Suprapubic skin (tissue), 4 donors: Measurements from ENCODE around the gene MAPRE2. TPM values are rescaled to one million over a fixed set of nuclear protein-coding genes. Genes with fewer than 3 reads are reported as not detected.

Experiments
- DNase-seq, 2 donors: peaks; one replicate each; pipeline ENCODE4 v3.0.0-alpha.2; 2019; ENCODE audit warnings: low spot score in 2 of 2
- H3K27ac ChIP-seq: fragments of 200-600 bp; sonication (generic); one replicate; pipeline ENCODE4 v1.5.1; 2019
- H3K27me3 ChIP-seq: fragments of 200-600 bp; sonication (generic); one replicate; pipeline ENCODE4 v1.5.1; 2019
- H3K36me3 ChIP-seq: fragments of 200-600 bp; sonication (generic); one replicate; pipeline ENCODE4 v1.5.1; 2019
- H3K4me1 ChIP-seq: fragments of 200-600 bp; sonication (generic); one replicate; pipeline ENCODE4 v1.5.1; 2019
- H3K4me3 ChIP-seq: fragments of 200-600 bp; sonication (generic); one replicate; pipeline ENCODE4 v1.5.1; 2019; ENCODE audit warnings: mild to moderate bottlenecking
- H3K9me3 ChIP-seq: fragments of 200-600 bp; sonication (generic); one replicate; pipeline ENCODE4 v1.5.1; 2019
- CTCF ChIP-seq, 2 donors: fragments of 200-600 bp in 1 of 2; fragments of 450-650 bp in 1 of 2; sonication (generic) in 1 of 2; IDR thresholded peaks; one replicate each; pipeline ENCODE4 v1.5.1; 2016 to 2019; ENCODE audit warnings: antibody characterized with exemption in 2 of 2, mild to moderate bottlenecking in 1 of 2, moderate library complexity in 1 of 2
- EP300 ChIP-seq: sonication (generic); formaldehyde crosslinking; IDR thresholded peaks from one replicate; pipeline ENCODE4 v1.6.1; 2017; ENCODE audit warnings: antibody characterized with exemption
- POLR2A ChIP-seq, 2 donors: fragments of 450-650 bp; IDR thresholded peaks; one replicate each; pipeline ENCODE4 v1.6.1; 2017; ENCODE audit warnings: antibody characterized with exemption in 2 of 2, mild to moderate bottlenecking in 2 of 2, moderate library complexity in 2 of 2
- POLR2AphosphoS5 ChIP-seq, 3 donors: sonication (generic); formaldehyde crosslinking; IDR thresholded peaks; one replicate each; pipeline ENCODE4 v1.6.1; 2017; ENCODE audit warnings: antibody characterized with exemption in 3 of 3
- WGBS: methylation state at CpG from one replicate; pipeline ENCODE4 v1.1.5; 2018; 5-methylcytosine and 5-hydroxymethylcytosine counted together
- total RNA-seq, 4 donors: library from RNA; depleted of rRNA; stranded (reverse); fragments of >200 nt; gene quantifications; one replicate each; pipeline ENCODE4 v1.1.0, GENCODE V29; 2016

The MAPRE2 gene
- total RNA-seq, 4 donors from 2014 or later, result 29.9 to 51.2 (median 37.2) TPM

GRCh38 chr18:35172451-35173035 lies 131.3 kb downstream of the MAPRE2 start:
- H3K27ac ChIP-seq, result no peak overlapping the region
- peaks cover 10% of the 10 kb centered on the region for H3K4me1 ChIP-seq
- H3K4me3 ChIP-seq, result no peak overlapping the region
- DNase-seq, result no peak
- no peaks in the 10 kb centered on the region for H3K27me3 ChIP-seq
- no peak for TF ChIP-seq POLR2A (IDR thresholded peaks at IDR 0.05)
- no peak for TF ChIP-seq POLR2AphosphoS5 (IDR thresholded peaks at IDR 0.05)
- no peak for TF ChIP-seq EP300
- no peak for TF ChIP-seq CTCF (IDR thresholded peaks at IDR 0.05)
- 73% methylated on average over 2 of the region's 2 CpGs for WGBS
- no peaks in the 10 kb centered on the region for H3K36me3 ChIP-seq
- H3K9me3 ChIP-seq, result no peaks in the 10 kb centered on the region

GRCh38 chr18:35174093-35174731 lies 133.0 kb downstream of the MAPRE2 start:
- H3K4me3 ChIP-seq, result no peak overlapping the region
- H3K27me3 ChIP-seq, result no peaks in the 10 kb centered on the region
- H3K9me3 ChIP-seq, result no peaks in the 10 kb centered on the region
- 35% methylated on average over 5 of the region's 5 CpGs for WGBS
- peaks cover 10% of the 10 kb centered on the region for H3K4me1 ChIP-seq
- TF ChIP-seq CTCF (IDR thresholded peaks at IDR 0.05) (no peak), POLR2AphosphoS5 (IDR thresholded peaks at IDR 0.05) (no peak)
- no peak overlapping the region for H3K27ac ChIP-seq
- H3K36me3 ChIP-seq, result no peaks in the 10 kb centered on the region
- no peak for DNase-seq

DNA sequence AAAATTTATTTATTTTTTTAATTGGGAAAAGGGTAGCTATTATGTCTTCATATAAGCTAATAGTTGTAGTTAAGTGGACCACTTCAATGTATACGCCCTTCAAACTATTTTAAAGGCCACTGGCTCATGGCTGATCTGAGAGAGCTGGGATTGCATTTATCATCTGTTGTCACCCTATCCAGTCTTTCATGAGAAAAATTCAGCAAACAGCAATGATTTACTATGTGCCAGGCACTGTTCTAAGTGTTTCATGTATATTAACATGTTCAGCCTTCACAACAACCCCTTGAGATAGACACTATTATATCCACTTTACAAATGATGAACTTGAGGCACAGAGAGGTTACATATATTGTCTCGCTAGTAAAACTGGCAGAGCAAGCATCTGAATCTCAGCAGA lies 133.5 kb downstream of the MAPRE2 start:
- 86% methylated on average over 2 of the region's 2 CpGs for WGBS
- no peaks in the 10 kb centered on the region for H3K27me3 ChIP-seq
- TF ChIP-seq POLR2AphosphoS5 (IDR thresholded peaks at IDR 0.05), result no peak
- no peak for TF ChIP-seq EP300
- no peak for TF ChIP-seq POLR2A (IDR thresholded peaks at IDR 0.05)
- TF ChIP-seq CTCF (IDR thresholded peaks at IDR 0.05), result no peak
- H3K4me1 ChIP-seq, result peaks cover 10% of the 10 kb centered on the region
- no peak overlapping the region for H3K27ac ChIP-seq
- no peaks in the 10 kb centered on the region for H3K9me3 ChIP-seq
- no peak for DNase-seq
- H3K4me3 ChIP-seq, result no peak overlapping the region
- no peaks in the 10 kb centered on the region for H3K36me3 ChIP-seq

DNA sequence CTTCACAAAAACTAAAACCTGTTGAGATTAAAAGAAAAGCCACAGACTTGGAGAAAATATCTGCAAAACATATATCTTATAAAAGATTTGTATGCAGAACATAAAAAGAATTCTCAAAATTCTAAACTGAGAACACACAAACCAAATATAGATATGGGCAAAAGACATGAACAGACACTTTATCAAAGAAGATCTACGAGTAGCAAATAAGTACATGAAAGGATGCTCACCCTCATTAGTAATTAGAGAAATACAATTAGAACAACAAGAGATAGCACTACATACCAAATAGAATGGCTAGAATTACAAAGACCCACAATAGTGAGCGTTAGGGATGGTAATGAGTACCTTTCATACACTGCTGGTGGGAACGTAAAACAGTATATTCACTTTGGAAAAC lies 135.7 kb downstream of the MAPRE2 start:
- no peaks in the 10 kb centered on the region for H3K27me3 ChIP-seq
- H3K9me3 ChIP-seq, result no peaks in the 10 kb centered on the region
- no peaks in the 10 kb centered on the region for H3K36me3 ChIP-seq
- no peak overlapping the region for H3K4me3 ChIP-seq
- 91% methylated on average over 3 of the region's 3 CpGs for WGBS
- H3K27ac ChIP-seq, result no peak overlapping the region
- TF ChIP-seq POLR2A (IDR thresholded peaks at IDR 0.05) (no peak), EP300 (no peak), POLR2AphosphoS5 (IDR thresholded peaks at IDR 0.05) (no peak), CTCF (IDR thresholded peaks at IDR 0.05) (no peak)
- DNase-seq, result no peak
- peaks cover 5% of the 10 kb centered on the region for H3K4me1 ChIP-seq

DNA sequence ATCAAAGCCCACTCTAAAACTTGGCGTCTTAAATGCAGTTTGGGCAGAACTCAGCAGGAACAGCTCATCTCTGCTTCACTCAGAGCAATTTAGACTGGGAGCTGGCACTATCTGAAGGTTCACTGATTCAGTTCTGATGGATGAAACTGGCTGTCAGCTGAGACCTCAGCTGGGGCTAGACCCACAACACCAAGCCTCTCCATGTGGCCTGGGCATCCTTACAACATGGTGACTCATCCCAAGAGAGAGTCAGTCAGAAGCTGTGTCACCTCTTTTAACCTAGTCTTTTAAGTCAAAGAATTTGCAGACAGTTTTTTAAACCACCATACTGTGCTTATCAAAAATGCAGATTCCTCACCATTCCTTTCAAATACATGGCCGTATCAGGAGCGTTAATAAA lies 137.0 kb downstream of the MAPRE2 start:
- TF ChIP-seq POLR2AphosphoS5 (IDR thresholded peaks at IDR 0.05) (no peak), CTCF (IDR thresholded peaks at IDR 0.05) (no peak), EP300 (no peak), POLR2A (IDR thresholded peaks at IDR 0.05) (no peak)
- Histone ChIP-seq H3K36me3 (no peaks in the 10 kb centered on the region), H3K9me3 (no peaks in the 10 kb centered on the region), H3K27me3 (no peaks in the 10 kb centered on the region), H3K4me3 (no peak overlapping the region), H3K27ac (no peak overlapping the region), H3K4me1 (no peaks in the 10 kb centered on the region)
- DNase-seq, result no peak
- 71% methylated on average over 3 of the region's 3 CpGs for WGBS
